PFSK-1 (cell line): Measurements from ENCODE around the gene SLC35A3.

Experiments
- FOXP2 ChIP-seq: optimal IDR thresholded peaks from 2 replicates; pipeline ENCODE3; 2011; ENCODE audit warnings: borderline replicate concordance, control low read depth, inconsistent platforms; ENCODE audit not compliant: insufficient read depth; ENCODE audit errors: extremely low read length, extremely low read depth
- POLR2AphosphoS5 ChIP-seq: IDR thresholded peaks from 2 replicates; pipeline ENCODE4 v1.6.1; 2012; ENCODE audit warnings: low read depth, mild to moderate bottlenecking, control low read depth, low read length, moderate library complexity
- SIN3A ChIP-seq: IDR thresholded peaks from 2 replicates; pipeline ENCODE4 v1.6.1; 2012; ENCODE audit warnings: mild to moderate bottlenecking, low read length, moderate library complexity, borderline replicate concordance; ENCODE audit not compliant: insufficient read depth
- TAF1 ChIP-seq: IDR thresholded peaks from 2 replicates; pipeline ENCODE4 v1.6.1; 2012; ENCODE audit warnings: low read length, control low read depth, borderline replicate concordance; ENCODE audit not compliant: insufficient read depth
- TF ChIP-seq, protein P1 (sequence below), 2 experiments: IDR thresholded peaks; 2 replicates each; pipeline versions ENCODE4 v1.6.1 to v1.8.0; 2011 to 2012; ENCODE audit warnings: low read depth in 2 of 2, low read length in 2 of 2, control low read depth in 1 of 2, inconsistent platforms in 1 of 2, mild to moderate bottlenecking in 1 of 2, moderate library complexity in 1 of 2; ENCODE audit not compliant: insufficient read depth in 1 of 2

SLC35A3 gene

GRCh38 chr1:99943223-99943794 is 26.5 kb upstream of the SLC35A3 start:
- TF ChIP-seq, protein P1, sequence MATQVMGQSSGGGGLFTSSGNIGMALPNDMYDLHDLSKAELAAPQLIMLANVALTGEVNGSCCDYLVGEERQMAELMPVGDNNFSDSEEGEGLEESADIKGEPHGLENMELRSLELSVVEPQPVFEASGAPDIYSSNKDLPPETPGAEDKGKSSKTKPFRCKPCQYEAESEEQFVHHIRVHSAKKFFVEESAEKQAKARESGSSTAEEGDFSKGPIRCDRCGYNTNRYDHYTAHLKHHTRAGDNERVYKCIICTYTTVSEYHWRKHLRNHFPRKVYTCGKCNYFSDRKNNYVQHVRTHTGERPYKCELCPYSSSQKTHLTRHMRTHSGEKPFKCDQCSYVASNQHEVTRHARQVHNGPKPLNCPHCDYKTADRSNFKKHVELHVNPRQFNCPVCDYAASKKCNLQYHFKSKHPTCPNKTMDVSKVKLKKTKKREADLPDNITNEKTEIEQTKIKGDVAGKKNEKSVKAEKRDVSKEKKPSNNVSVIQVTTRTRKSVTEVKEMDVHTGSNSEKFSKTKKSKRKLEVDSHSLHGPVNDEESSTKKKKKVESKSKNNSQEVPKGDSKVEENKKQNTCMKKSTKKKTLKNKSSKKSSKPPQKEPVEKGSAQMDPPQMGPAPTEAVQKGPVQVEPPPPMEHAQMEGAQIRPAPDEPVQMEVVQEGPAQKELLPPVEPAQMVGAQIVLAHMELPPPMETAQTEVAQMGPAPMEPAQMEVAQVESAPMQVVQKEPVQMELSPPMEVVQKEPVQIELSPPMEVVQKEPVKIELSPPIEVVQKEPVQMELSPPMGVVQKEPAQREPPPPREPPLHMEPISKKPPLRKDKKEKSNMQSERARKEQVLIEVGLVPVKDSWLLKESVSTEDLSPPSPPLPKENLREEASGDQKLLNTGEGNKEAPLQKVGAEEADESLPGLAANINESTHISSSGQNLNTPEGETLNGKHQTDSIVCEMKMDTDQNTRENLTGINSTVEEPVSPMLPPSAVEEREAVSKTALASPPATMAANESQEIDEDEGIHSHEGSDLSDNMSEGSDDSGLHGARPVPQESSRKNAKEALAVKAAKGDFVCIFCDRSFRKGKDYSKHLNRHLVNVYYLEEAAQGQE (IDR thresholded peaks at IDR 0.05; ENCODE audit: insufficient read depth in 1 of 2, low read depth in 2 of 2, low read length in 2 of 2), result no peak
- TF ChIP-seq FOXP2 (no peak), POLR2AphosphoS5 (no peak), TAF1 (no peak), SIN3A (no peak)

- TF ChIP-seq TAF1 (no peak), SIN3A (no peak), POLR2AphosphoS5 (no peak), FOXP2 (no peak)
- TF ChIP-seq, protein P1 (IDR thresholded peaks at IDR 0.05; ENCODE audit: insufficient read depth in 1 of 2, low read depth in 2 of 2, low read length in 2 of 2), result no peak
Observed at GRCh38 chr1:99944192-99944591, 25.6 kb upstream of the SLC35A3 start.

DNA sequence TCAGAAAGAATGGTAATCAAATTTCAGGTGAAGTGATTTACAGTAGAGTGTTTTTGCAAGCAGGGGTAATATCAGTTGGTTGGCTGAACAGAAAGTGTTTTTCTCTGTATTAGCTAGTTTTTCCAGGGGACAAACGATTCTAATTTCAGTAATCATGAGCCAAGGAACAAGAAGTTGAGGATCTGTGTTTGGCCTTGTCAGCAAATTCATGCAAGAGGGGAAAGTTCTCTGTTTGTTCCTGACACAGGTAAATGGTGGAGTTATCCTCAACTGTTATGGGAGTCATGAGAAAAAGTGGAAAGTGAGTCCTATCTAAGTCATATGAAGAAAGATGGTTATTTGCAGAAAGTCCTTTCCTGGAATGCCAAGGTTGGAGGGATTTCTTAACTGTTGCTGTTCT is 24.6 kb upstream of the SLC35A3 start:
- TF ChIP-seq, protein P1 (IDR thresholded peaks at IDR 0.05; ENCODE audit: insufficient read depth in 1 of 2, low read depth in 2 of 2, low read length in 2 of 2), result no peak
- TF ChIP-seq SIN3A, result no peak
- no peak for TF ChIP-seq FOXP2
- no peak for TF ChIP-seq POLR2AphosphoS5
- TF ChIP-seq TAF1, result no peak

GRCh38 chr1:99950486-99950885 is 19.3 kb upstream of the SLC35A3 start:
- TF ChIP-seq SIN3A, result no peak
- no peak for TF ChIP-seq TAF1
- TF ChIP-seq, protein P1 (IDR thresholded peaks at IDR 0.05; ENCODE audit: insufficient read depth in 1 of 2, low read depth in 2 of 2, low read length in 2 of 2), result no peak
- TF ChIP-seq POLR2AphosphoS5, result no peak
- TF ChIP-seq FOXP2, result no peak

GRCh38 chr1:99952522-99952921 is 17.3 kb upstream of the SLC35A3 start:
- TF ChIP-seq SIN3A, result no peak
- no peak for TF ChIP-seq TAF1
- no peak for TF ChIP-seq FOXP2
- TF ChIP-seq POLR2AphosphoS5, result no peak
- TF ChIP-seq, protein P1 (IDR thresholded peaks at IDR 0.05; ENCODE audit: insufficient read depth in 1 of 2, low read depth in 2 of 2, low read length in 2 of 2), result no peak
